NCI-H2196 (cell line): Measurements from ENCODE around the gene ADCK1.
"Not testable (repeated sequence)": the region's sequence is repeated elsewhere in the genome, so short reads cannot be mapped to it uniquely, and the experiment has no call there.

Experiments used
- DNase-seq: peaks from one replicate; lab custom pipeline; 2025; ENCODE audit not compliant: unreplicated experiment; lab: John Stamatoyannopoulos, UW

The ADCK1 gene

GRCh38 chr14:77897374-77897773 lies 97.5 kb downstream of the ADCK1 start:
- no peak for DNase-seq

- DNase-seq: no peak
These were observed 102.9 kb downstream of the ADCK1 start for GRCh38 chr14:77902811-77903210.

GRCh38 chr14:77903221-77903620 lies 103.3 kb downstream of the ADCK1 start:
- no peak for DNase-seq

GRCh38 chr14:77903937-77904617 lies 104.2 kb downstream of the ADCK1 start:
- no peak for DNase-seq

- DNase-seq: no peak
These were observed 106.5 kb downstream of the ADCK1 start for GRCh38 chr14:77906446-77906845.

- DNase-seq: no peak
These were observed 108.9 kb downstream of the ADCK1 start for GRCh38 chr14:77908847-77909246.

GRCh38 chr14:77909911-77910310 lies 110.0 kb downstream of the ADCK1 start:
- no peak for DNase-seq

GRCh38 chr14:77910506-77910905 lies 110.6 kb downstream of the ADCK1 start:
- no peak for DNase-seq

- DNase-seq: no peak
These were observed 111.4 kb downstream of the ADCK1 start for GRCh38 chr14:77911356-77911755.

- no peak for DNase-seq
These were observed 113.0 kb downstream of the ADCK1 start for GRCh38 chr14:77912754-77913556.

- no peak for DNase-seq
These were observed 114.3 kb downstream of the ADCK1 start for GRCh38 chr14:77914073-77914721.

- DNase-seq: not testable (repeated sequence)
These were observed 115.5 kb downstream of the ADCK1 start for GRCh38 chr14:77915390-77915789.

- DNase-seq: no peak
These were observed 117.7 kb downstream of the ADCK1 start for GRCh38 chr14:77917491-77918201.

- no peak for DNase-seq
These were observed 118.5 kb downstream of the ADCK1 start for GRCh38 chr14:77918448-77918847.

- DNase-seq: no peak
These were observed 120.4 kb downstream of the ADCK1 start for GRCh38 chr14:77920312-77920711.

- DNase-seq: no peak
These were observed 121.9 kb downstream of the ADCK1 start for GRCh38 chr14:77921818-77922217.

GRCh38 chr14:77923131-77923936 lies 123.4 kb downstream of the ADCK1 start:
- DNase-seq: no peak

GRCh38 chr14:77924141-77924948 lies 124.4 kb downstream of the ADCK1 start:
- no peak for DNase-seq

- no peak for DNase-seq
These were observed 127.0 kb downstream of the ADCK1 start for GRCh38 chr14:77926942-77927341.

GRCh38 chr14:77931441-77931840 lies 131.5 kb downstream of the ADCK1 start:
- DNase-seq: no peak
